HG02981 (cell line): Measurements from ENCODE around the gene CTRB1.

Experiments used
- ATAC-seq: cut with Tn5 transposase; IDR thresholded peaks from one replicate; pipeline ENCODE4 v1.9.1; 2021; ENCODE audit warnings: mild to moderate bottlenecking, moderate library complexity; ENCODE audit not compliant: unreplicated experiment

CTRB1 gene

DNA sequence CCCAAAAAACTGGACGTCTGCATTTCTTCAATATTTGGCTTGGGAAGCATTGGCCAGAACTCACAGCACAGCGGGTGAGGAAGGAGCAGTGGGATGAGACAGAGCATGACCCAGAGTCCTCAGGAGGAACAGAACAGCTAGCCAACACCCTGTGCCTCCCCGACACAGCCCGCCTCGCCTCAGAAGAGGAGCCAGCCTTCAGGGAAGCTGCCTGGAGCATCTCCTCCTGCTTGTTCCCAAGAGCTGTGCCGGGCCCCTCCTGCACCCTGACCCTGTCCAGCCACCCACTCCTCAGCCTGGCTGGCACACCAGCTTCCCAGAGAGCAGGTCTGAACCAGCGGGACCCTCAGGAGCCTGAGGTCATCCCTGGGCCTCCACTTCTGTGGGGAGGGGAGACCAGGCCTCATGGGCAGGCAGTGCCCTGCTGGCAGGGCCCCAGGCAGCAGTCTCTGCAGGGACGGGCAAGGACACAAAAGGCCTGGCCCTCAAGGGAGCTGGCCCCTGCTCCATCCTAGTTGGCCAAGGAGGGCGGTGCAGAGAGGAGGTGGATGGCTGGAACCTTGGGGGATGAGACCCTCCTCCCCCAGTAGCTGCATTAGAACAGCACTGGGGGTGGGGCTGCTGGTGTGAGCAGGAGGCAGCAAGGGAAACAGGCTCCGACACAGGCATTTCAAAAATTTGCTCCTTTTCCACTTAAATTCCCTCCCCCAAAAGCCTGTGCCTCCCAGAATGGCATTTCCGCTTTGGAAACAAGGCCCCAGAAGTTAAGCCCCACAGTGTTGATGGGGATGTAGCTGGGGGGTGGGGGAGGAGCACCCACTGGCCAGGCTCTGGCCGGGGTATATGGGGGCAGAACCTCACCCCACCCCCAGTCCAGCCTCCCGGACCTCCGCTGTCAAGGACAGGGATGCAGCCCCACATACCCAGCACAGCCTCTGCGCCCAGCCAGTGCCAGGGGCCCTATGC is 34.4 kb downstream of the CTRB1 start:
- no peak for ATAC-seq

DNA sequence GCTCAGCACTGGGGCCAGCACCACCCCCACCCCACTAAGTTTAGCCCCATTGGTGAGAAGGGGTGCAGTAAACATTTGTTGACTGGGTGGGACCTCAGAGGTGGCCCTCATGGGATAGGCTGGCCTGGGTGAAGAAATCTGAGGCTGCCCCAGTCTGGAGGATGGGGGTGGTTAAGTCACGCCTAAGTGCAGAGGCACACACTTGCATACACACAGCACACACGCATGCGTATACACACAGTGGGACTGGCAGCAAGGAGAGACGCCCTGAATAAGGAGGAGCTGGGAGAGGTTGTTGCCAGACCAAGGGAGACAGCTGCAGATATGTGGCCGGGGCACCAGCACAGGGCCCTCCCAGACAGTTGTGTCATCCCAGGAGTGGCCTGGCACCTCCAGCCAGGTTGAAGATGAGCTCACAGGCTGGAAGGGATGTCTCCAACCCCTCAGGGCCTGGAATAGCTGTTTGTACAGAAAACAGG is 35.6 kb downstream of the CTRB1 start:
- ATAC-seq, result no peak

DNA sequence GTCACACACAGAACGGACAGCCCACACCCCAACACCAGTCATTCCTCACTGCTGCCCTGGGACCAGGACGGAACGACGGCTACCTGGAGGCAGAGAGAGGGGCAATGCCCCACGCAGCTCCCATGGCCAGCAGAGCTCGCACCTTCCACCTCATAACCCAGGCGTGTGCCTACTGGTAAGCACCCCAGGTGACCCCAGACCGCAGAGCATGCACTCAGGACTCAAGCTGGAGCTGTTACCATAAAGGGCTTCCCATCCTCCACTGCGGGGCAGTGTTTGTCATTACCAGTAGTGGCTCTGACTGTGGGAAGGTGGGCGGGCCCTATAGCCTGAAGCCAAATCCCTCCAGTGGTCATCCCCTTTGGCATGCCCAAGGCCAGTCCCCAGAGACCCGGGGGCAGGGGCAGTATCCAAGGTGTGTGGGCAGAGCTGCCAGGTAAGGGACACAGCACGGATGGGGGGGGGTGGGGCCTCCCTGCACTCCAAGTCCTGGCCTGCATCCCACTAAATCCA is 37.3 kb downstream of the CTRB1 start:
- ATAC-seq, result no peak

DNA sequence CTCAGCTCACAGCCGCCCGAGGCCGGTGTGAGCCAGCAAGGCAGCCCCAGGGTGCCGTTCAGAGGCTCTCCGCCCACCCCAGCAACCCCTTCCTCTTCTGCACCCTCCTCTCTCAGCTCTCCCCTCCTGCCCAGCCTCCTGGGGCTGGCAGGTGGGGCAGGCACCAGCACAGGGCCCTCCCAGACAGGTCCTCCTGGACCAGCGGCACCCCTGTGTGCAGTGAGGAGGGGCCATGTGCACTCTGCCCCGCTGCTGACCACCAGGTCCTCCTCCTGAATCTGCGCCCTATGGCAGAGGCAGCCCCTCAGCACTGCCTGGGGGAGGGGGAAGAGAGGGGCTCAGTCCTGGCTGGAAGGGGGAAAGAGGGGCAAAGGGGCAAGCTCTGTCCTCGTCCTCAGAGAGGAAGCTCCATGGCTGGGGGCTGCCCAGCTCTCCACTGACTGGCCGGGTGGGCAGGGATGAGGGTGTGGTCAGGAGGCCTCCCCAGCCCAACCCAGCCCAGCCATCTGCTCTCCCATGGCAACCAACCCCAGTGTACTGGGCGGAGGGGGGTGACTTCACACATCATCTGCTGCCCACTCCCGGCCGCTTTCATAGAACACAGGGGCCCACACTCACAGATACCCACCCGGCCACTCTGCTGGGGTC is 38.0 kb downstream of the CTRB1 start:
- ATAC-seq, result no peak

DNA sequence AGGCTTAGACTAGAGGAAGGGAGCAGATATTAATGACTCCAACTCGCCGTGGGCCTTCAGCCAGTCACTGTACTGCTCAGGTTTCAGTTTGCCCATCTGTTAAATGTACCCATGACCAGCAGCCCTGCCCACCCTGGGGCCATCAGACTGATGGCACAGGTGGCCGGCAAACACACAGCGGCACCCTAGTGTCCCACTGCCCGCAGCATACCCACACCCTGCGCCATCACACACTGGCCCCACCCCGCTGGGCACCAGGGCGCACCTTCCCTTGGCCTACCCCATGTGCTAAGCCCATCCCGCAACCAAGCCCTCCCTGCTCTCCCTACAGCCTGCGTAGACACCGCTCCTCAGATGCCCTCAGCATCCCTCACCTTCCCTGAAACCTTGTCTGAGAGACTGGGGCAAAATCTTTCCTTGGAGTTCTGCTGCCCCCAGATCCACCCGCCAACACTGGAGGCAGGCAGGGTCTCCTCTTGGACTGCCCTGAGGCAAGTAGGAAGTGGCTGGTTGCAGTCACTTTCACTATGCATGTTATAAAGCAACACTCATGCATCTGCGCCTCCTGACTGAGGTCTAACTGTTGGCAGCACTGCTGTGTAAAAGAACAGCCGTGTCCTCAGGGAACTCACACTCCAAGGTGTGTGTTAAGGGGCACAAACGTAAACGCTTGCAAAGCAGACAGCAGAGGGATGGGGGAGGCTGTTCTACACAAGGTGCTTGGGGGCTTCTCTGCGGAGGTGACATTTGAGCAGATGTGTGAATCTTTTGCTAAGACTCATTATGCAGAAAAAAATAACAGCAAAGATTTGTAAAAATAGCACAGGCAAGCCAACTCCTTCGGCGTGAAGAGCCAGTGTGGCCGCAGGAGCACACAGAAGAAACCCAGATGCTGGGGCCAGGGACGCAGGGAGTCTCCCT is 39.4 kb downstream of the CTRB1 start:
- no peak for ATAC-seq

DNA sequence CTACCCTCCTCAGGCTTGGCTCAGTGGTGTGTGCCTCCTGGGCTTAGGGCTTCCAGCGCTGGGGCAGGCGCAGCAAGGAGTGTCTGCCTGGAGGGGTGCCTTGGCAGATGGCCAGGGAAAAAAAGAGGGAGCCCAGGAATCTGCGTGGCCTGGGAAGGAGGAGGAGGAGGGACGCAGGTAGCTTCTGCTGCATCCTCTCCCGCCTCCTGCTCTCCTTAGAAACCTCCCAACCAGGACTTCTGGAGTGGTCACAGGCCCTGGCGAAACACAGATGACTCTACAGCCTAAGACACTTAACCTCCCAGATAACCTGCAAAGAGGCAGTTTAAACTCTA is 40.0 kb downstream of the CTRB1 start:
- ATAC-seq, result no peak

DNA sequence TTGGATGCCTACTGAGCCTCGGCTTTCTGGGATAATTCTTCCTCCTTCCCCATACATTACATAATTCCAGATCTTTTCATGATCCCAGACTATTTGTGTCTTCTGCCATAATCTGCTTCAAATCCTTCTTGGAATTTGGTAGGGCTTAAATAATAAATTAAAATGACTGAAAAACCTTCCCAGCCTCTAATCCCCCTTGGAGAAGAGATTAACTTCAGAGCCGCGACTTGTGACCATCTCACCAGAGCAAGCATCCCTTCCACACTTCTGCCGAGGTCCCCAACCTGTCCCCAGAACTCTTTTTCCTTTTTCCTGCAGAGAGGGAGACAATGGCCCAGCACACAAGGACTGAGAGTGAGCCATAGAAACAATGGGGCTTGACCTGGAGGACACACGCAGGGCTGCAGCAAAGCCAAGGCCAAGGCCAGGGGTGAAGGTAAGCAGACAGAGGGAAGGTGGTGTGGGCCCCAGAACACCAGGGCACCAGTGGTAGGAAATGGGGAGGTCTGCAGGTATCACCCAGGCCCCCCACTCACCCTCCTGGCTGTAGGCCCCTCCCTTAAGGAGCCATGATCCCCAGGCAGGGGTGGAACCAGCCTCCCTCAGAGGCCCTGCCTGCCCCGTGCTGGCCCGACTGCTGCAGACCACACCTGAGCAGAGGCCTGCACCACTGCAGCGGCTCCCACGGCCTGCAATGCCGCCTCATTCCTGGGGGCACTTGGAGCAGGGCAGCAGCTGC is 42.2 kb downstream of the CTRB1 start:
- no peak for ATAC-seq

DNA sequence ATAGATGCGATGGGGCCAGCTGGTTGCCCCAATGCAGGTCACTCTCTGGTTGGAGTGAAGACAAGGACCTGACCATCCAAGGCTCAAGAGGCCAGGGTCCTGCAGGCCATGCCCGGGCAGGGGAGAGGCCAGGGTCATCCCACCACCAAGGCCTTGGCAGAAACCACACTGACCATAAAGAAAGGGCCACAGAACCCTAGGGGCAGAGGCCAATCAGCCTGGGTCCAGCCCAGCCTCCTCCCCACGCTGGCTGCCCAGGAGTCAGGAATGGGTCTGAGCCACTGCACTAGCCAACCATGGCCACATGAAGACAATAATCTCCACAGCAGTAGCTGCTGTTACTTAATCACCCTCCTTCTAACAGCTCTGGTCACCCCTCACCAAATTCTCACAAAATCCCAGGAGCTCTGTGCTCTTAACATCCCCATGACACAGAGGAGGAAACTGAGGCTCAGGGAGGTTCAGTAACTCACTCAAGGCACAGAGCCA is 42.8 kb downstream of the CTRB1 start:
- no peak for ATAC-seq

DNA sequence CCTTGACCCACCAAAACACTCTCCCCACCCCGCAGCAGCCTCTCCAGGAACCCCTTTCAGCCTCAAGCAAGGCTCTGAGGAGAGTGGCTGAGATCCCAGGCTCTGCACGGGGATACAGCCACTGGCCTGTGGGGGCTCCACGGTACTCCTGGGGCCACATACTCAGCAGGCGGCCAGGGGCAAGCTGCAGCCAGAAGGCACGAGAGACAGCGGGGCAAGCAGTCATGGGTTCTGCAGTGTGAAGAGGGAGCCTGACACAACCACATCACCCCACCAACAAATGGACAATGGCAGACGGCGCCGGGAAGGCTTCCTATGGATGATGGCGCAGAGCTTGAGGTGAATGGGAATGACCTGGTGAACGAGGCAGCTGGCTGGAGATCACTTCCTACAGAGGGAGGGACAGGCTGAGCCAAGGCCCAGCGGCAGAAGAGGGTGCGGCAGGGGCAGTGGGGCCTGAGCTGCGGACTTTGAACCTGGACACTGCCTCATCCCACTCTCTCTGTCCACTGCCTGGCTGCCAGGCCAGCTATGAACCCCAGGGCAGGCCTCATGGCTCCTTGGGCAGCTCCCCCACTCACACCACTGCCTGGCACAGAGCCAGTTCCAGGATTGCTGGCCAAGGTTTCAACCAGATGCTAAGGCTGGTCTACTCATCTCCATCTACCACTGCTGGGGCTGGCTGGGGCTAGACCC is 43.5 kb downstream of the CTRB1 start:
- ATAC-seq, result no peak

DNA sequence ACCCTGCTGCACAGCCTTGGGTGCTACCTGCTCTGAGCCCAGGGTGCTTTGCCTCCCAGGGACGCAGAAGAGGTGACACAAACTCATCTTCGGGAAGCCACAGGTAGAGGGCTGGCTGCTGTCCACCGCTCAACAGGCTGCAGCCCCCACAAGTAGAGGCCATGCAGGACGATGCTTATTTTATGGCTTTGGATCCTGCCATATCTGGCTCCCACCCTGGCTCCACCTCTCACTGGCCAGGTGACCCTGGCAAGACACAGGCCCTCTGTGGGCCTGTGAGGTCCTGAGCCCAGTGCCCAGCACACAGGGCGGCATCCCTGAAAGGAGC is 44.0 kb downstream of the CTRB1 start:
- ATAC-seq, result no peak

DNA sequence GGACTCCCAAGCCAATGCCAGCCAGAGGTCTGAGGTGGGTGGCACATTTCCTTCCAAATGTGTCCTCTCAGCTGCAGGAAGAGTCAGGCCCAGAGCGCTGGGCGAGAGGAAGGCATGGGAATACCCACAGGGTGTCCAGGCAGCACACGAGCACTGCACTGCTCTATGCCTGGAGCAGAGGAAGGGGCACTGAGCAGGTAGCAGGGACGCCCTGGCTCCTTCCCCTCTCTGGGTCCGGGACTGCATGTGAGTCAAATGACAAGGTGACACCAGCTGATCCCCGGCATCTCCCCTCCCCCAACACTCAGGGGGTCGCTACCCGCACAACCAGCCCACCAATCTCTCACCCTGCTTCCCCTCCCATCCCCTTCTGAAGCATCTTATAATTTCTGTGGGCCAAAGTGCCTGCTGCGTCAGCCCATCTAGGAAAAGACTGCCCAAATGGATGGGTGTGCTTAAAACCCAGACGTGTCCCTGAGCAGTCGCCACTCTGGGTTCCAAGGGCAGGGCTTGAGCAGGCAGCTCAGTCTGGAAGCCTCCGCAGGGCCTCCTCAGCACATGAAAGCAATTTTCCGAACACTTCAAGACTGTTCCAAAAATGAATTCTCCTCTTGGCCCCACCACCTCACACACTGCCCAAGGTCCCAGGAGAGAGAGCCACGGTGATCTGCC is 44.6 kb downstream of the CTRB1 start:
- no peak for ATAC-seq

DNA sequence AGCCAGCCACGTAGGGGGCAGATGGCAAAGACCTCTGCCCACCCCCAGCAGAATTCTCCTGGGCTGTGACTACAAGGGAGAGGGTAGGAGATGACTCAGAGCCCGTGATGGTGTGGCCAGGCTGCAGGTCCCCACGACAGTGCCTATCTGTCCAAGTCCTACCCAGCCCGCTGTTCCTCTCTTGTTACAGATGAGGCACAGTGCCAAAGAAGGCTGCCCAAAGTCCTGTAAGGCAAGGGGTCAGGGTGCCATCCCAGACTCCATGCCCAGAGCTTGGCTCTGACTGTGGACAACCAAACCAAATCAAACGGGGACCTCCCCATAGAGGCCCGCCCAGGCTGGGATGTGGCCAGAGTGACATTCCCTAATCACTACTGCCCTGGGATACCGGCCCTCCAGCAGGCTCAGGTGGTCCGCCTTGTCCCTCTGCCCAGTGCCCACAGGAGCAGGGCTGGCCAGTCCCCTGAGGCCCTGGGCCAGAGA is 45.2 kb downstream of the CTRB1 start:
- ATAC-seq, result no peak

DNA sequence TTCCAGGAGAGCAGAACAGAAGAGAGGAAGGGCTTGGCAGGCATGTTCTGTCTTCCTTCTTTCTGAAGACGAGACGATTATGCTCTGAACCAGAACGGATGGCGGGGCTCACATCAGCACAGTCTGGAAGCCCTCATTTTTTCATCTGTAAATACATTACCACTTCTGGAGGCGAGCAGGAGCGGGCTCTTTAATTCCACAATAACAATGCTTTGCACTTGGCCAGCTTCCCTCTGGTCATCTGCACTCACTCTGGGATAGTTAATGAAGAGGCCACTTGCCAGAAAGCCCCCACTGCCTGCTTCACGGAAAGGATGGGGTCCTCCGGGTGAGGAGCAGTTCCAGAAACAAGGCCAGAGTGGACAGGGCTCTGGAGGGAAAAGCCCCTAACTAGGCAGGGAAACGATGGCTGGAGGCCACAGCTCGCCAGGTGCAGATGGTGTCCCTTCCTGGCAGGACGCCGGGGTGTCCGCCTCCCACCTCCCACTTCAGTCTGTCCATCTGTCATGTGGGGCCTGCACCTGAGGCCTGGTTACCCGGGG is 45.7 kb downstream of the CTRB1 start:
- ATAC-seq, result no peak

DNA sequence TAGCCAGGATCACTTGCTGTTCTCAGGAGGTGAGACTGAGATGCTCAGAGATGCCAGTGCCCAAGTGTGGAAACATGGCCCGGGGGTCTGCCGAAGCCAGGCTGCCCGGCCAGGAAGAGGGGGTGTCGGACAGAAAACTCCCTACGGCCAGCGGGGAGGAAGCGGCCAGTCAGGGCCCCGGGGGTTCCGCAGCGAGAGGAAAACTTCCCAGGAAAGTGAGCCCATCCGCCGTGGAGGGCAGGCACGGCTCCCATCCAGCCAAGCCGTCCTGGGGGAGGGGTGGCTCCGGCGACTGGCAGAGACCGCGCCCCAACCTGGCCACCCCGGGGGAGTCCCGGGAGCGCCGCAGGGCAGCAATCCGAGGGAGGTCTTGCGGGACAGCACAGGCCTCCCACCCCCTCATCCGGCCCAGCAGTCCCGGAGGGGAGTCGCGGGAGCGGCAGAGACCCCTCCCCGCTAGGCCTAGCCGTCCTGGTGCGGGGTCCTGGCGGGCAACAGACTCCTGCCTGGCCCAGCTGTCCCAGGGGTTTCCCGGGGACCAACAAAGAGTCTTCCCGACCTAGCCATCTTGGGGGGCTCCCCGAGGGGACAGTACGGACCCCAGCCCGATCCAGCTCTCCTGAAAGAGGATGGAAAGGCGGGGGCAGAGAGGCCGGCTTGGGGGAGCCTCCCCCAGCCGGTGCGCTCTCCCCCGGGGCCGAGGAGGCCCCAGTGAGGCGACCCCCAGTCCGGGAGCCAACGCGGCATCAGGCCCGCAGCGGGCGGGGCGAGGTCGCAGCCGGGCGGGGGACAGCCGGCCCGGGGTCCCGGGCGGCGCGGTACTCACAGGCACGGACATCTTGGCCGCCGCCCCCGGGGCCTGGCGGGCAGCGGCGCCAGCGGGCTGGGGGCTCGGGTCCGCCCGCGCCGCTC is 46.5 kb downstream of the CTRB1 start:
- no peak for ATAC-seq

DNA sequence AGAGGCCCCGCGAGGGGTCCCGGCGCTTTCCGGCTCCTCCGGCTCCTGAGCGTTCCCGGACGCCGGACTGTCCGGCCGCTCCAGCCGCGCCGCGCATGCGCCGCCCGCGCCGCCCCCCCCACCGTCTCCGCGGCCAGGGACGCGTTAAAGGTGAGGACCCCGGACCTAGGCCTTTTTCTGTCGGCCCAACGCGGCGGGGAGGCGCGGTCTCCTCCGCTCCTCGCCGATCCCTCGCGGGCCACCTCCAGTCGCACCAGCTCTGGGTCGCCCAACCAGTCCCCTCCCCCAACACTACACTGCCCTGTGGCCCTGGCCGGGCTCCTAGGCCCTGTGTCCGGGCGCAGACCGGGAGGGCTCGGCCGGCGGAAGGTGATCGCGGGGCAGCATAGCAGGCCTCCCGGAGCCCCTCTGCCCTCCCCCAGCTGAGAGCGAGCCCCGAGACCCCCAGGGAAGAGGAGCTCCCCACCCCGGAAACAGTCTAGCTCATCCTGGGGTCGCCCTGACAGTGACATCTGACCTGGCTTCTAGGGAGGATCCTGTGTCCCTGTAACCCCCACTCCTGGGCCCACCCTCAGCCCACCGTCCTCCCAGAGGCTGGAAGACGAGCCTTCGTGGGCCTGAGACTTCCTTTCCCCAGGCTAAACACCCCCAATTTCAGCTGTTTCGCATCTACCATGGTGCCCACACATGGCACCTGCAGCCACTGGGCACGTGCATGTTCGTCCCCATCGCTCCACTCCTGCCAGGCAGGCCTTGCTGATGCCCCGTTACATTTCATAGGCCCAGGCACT is 47.3 kb downstream of the CTRB1 start:
- ATAC-seq, result peak; percentile 57

DNA sequence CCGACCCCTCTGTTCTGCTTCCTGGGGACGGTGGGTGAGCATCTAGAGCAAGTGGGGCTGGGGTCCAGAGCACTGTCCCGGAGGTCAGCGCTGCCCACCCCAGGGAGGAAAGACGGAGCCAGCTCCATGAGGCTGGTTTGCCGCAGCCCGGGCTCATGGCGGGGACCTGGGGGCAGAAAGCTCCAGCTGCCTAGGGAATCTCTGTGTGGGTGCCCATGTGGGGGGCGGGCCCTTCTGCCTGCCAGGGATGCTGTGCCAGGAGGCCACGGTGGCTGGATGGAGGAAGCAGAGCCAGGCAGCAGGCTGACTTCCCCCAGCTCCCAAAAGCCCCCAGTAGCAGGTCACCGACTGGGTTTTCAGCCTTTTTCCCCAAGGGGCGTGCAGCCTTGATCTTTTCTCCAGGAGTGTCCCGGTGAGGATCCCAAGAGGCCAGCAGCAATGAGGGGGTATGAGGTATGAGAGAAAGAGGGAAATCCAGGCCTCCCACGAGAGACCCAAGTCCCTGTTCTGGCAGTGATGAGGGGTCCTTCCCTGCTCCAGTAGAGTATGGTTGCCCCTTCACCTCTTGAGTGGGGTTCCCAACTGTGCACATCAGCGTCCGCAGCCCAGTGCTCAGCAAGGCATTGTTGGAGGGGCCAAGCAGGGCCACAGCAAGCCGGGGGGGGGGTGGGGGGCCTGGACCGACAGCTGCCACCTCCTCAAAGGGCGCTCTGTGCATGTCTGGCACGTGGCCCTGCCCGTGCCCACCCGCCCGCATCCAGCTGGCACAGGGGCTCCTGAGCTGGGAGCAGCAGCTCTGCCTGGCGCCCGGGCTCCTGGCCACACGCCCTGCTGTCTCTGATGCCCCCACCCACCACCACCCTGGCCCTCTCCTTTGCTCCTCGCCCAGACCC is 48.2 kb downstream of the CTRB1 start:
- ATAC-seq, result no peak
